Neuronal stem cell (in vitro differentiated cells): Measurements from ENCODE around the gene NRXN3.

Experiments
- DNase-seq: peaks from one replicate; pipeline ENCODE4 v3.0.0-alpha.2; 2013; ENCODE audit warnings: low spot score
- H2AFZ ChIP-seq: one replicate; pipeline ENCODE4 v1.6.1; 2013; ENCODE audit warnings: mild to moderate bottlenecking, low read length, inconsistent platforms
- H2AK5ac ChIP-seq: 2 replicates; pipeline ENCODE4 v1.6.1; 2013; ENCODE audit warnings: low read depth, mild to moderate bottlenecking, inconsistent platforms, low read length, moderate library complexity, mixed read lengths
- H2BK120ac ChIP-seq: 2 replicates; pipeline ENCODE4 v1.6.1; 2013; ENCODE audit warnings: low read depth, mild to moderate bottlenecking, inconsistent platforms, low read length, moderate library complexity, mixed read lengths
- H2BK12ac ChIP-seq: one replicate; pipeline ENCODE4 v1.6.1; 2013; ENCODE audit warnings: low read length, inconsistent platforms
- H2BK15ac ChIP-seq: 2 replicates; pipeline ENCODE4 v1.6.1; 2013; ENCODE audit warnings: mild to moderate bottlenecking, low read length, inconsistent platforms, mixed read lengths
- H2BK5ac ChIP-seq: one replicate; pipeline ENCODE4 v1.6.1; 2013; ENCODE audit warnings: inconsistent platforms, mild to moderate bottlenecking, low read length, moderate library complexity
- H3K14ac ChIP-seq: one replicate; pipeline ENCODE4 v1.6.1; 2013; ENCODE audit warnings: low read length, inconsistent platforms
- H3K18ac ChIP-seq: 2 replicates; pipeline ENCODE4 v1.6.1; 2013; ENCODE audit warnings: low read length, inconsistent platforms
- H3K23ac ChIP-seq: 2 replicates; pipeline ENCODE4 v1.6.1; 2013; ENCODE audit warnings: low read depth, mild to moderate bottlenecking, mixed read lengths, low read length, inconsistent platforms; ENCODE audit not compliant: poor library complexity
- H3K27ac ChIP-seq: replicated peaks from 3 replicates; pipeline ENCODE4 v1.5.1; 2013; ENCODE audit warnings: low read length, inconsistent platforms
- H3K27me3 ChIP-seq, 3 experiments: 2 replicates each; pipeline ENCODE4 v1.6.1; 2013; ENCODE audit warnings: low read length in 3 of 3, mild to moderate bottlenecking in 2 of 3, inconsistent platforms in 1 of 3, low read depth in 1 of 3, mixed read lengths in 1 of 3, moderate library complexity in 1 of 3; ENCODE audit not compliant: control insufficient read depth in 3 of 3, insufficient read depth in 3 of 3
- H3K36me3 ChIP-seq, 2 donors: replicated peaks in 1 of 2; 2 replicates each; pipeline ENCODE4 v1.6.1; 2013; ENCODE audit warnings: low read length in 2 of 2; ENCODE audit not compliant: control insufficient read depth in 2 of 2, insufficient read depth in 2 of 2
- H3K4ac ChIP-seq: 2 replicates; pipeline ENCODE4 v1.6.1; 2013; ENCODE audit warnings: inconsistent platforms, mild to moderate bottlenecking, low read length, moderate library complexity
- H3K4me1 ChIP-seq, 2 donors: 1 replicate in 1 of 2; 2 replicates in 1 of 2; pipeline ENCODE4 v1.6.1; 2013; ENCODE audit warnings: low read length in 2 of 2, low read depth in 1 of 2; ENCODE audit not compliant: control insufficient read depth in 2 of 2, insufficient read depth in 1 of 2
- H3K4me2 ChIP-seq: one replicate; pipeline ENCODE4 v1.6.1; 2013; ENCODE audit warnings: mild to moderate bottlenecking, low read length, inconsistent platforms; ENCODE audit not compliant: insufficient read depth, poor library complexity, severe bottlenecking
- H3K4me3 ChIP-seq, 2 donors: 2 replicates each; pipeline ENCODE4 v1.5.1; 2013; ENCODE audit warnings: low read length in 2 of 2, mild to moderate bottlenecking in 2 of 2, inconsistent platforms in 1 of 2, moderate library complexity in 1 of 2
- H3K79me1 ChIP-seq: one replicate; pipeline ENCODE4 v1.6.1; 2013; ENCODE audit warnings: low read depth, mild to moderate bottlenecking, inconsistent platforms, low read length, moderate library complexity
- H3K9ac ChIP-seq: one replicate; pipeline ENCODE4 v1.6.1; 2013; ENCODE audit warnings: mild to moderate bottlenecking, low read depth, low read length, inconsistent platforms; ENCODE audit not compliant: poor library complexity
- H3K9me3 ChIP-seq, 2 donors: replicated peaks in 1 of 2; 2 replicates each; pipeline versions ENCODE3 to v1.6.1; 2013; ENCODE audit warnings: low read length in 2 of 2, mild to moderate bottlenecking in 2 of 2, inconsistent platforms in 1 of 2, low read depth in 1 of 2, mixed read lengths in 1 of 2, moderate library complexity in 1 of 2; ENCODE audit not compliant: control insufficient read depth in 2 of 2, insufficient read depth in 1 of 2
- H4K8ac ChIP-seq: one replicate; pipeline ENCODE4 v1.6.1; 2013; ENCODE audit warnings: low read depth, mild to moderate bottlenecking, inconsistent platforms, low read length, moderate library complexity
- H4K91ac ChIP-seq: one replicate; pipeline ENCODE4 v1.6.1; 2013; ENCODE audit warnings: low read length, low read depth, mild to moderate bottlenecking, inconsistent platforms; ENCODE audit not compliant: poor library complexity
- WGBS, 2 donors: extraction: QIAGEN DNeasy Blood & Tissue Kit; methylation state at CpG; one replicate each; pipeline ENCODE4 v1.1.7; 2013; ENCODE audit warnings: missing lambda C conversion rate in 2 of 2, mixed read lengths in 1 of 2; ENCODE audit not compliant: insufficient read length in 2 of 2, insufficient replicate concordance in 1 of 2; ENCODE audit errors: extremely low coverage in 2 of 2; 5-methylcytosine and 5-hydroxymethylcytosine counted together

The NRXN3 gene

GRCh38 chr14:79009286-79009685, 839.1 kb downstream of the NRXN3 start:
- Histone ChIP-seq H3K27me3 (no peaks in the 10 kb centered on the region), H3K9me3 (no peaks in the 10 kb centered on the region), H2BK5ac (no peak overlapping the region), H2BK120ac (no peak overlapping the region), H3K79me1 (no peaks in the 10 kb centered on the region), H3K23ac (no peak overlapping the region), H3K4me2 (no peak overlapping the region), H3K14ac (no peak overlapping the region), H2AK5ac (no peak overlapping the region), H3K4ac (no peak overlapping the region), H3K27ac (no peak overlapping the region), H3K18ac (no peak overlapping the region), H3K9ac (no peak overlapping the region), H3K4me1 (no peaks in the 10 kb centered on the region), H2BK12ac (no peak overlapping the region), H4K8ac (no peak overlapping the region), H2BK15ac (no peak overlapping the region), H4K91ac (no peak overlapping the region), H3K4me3 (no peak overlapping the region), H3K36me3 (no peaks in the 10 kb centered on the region), H2AFZ (no peak overlapping the region)
- WGBS, 2 donors = no CpG with 5 or more reads among the region's 2 CpGs
- no peak for DNase-seq

- no peak overlapping the region for H2BK120ac ChIP-seq
- DNase-seq = peak; percentile 57
- H3K27ac ChIP-seq = no peak overlapping the region
- H2BK15ac ChIP-seq = no peak overlapping the region
- H3K4me2 ChIP-seq = no peak overlapping the region
- no peaks in the 10 kb centered on the region for H3K9me3 ChIP-seq
- no peaks in the 10 kb centered on the region for H3K27me3 ChIP-seq
- no peak overlapping the region for H2AK5ac ChIP-seq
- no peak overlapping the region for H3K9ac ChIP-seq
- H2BK5ac ChIP-seq = no peak overlapping the region
- H3K79me1 ChIP-seq = no peaks in the 10 kb centered on the region
- no peak overlapping the region for H3K4me3 ChIP-seq
- no peak overlapping the region for H2AFZ ChIP-seq
- H4K8ac ChIP-seq = no peak overlapping the region
- no peak overlapping the region for H2BK12ac ChIP-seq
- no peak overlapping the region for H3K4ac ChIP-seq
- no peak overlapping the region for H3K23ac ChIP-seq
- WGBS, 2 donors = no CpG with 5 or more reads among the region's 8 CpGs
- no peak overlapping the region for H3K18ac ChIP-seq
- H3K36me3 ChIP-seq = no peaks in the 10 kb centered on the region
- no peak overlapping the region for H4K91ac ChIP-seq
- no peaks in the 10 kb centered on the region for H3K4me1 ChIP-seq
- H3K14ac ChIP-seq = no peak overlapping the region
These were observed 841.1 kb downstream of the NRXN3 start for GRCh38 chr14:79011091-79011919.

- H2BK120ac ChIP-seq = no peak overlapping the region
- H3K4ac ChIP-seq = no peak overlapping the region
- H3K4me3 ChIP-seq = no peak overlapping the region
- no peaks in the 10 kb centered on the region for H3K4me1 ChIP-seq
- no peak overlapping the region for H3K9ac ChIP-seq
- H3K27ac ChIP-seq = no peak overlapping the region
- no peak overlapping the region for H4K91ac ChIP-seq
- H3K23ac ChIP-seq = no peak overlapping the region
- no peaks in the 10 kb centered on the region for H3K27me3 ChIP-seq
- DNase-seq = no peak
- H3K14ac ChIP-seq = no peak overlapping the region
- H2BK15ac ChIP-seq = no peak overlapping the region
- no peak overlapping the region for H2AFZ ChIP-seq
- no peak overlapping the region for H2BK12ac ChIP-seq
- no peaks in the 10 kb centered on the region for H3K36me3 ChIP-seq
- no peak overlapping the region for H3K18ac ChIP-seq
- no peaks in the 10 kb centered on the region for H3K79me1 ChIP-seq
- no peak overlapping the region for H2BK5ac ChIP-seq
- H2AK5ac ChIP-seq = no peak overlapping the region
- no peaks in the 10 kb centered on the region for H3K9me3 ChIP-seq
- no peak overlapping the region for H4K8ac ChIP-seq
- H3K4me2 ChIP-seq = no peak overlapping the region
These were observed 841.7 kb downstream of the NRXN3 start for GRCh38 chr14:79011920-79012204.

- Histone ChIP-seq H3K27ac (no peak overlapping the region), H3K36me3 (no peaks in the 10 kb centered on the region), H2BK120ac (no peak overlapping the region), H4K91ac (no peak overlapping the region), H3K4me2 (no peak overlapping the region), H3K9ac (no peak overlapping the region), H2AK5ac (no peak overlapping the region), H3K18ac (no peak overlapping the region), H2BK5ac (no peak overlapping the region), H3K23ac (no peak overlapping the region), H2AFZ (no peak overlapping the region), H3K4me3 (no peak overlapping the region), H3K9me3 (no peaks in the 10 kb centered on the region), H3K4ac (no peak overlapping the region), H3K14ac (no peak overlapping the region), H3K4me1 (no peaks in the 10 kb centered on the region), H2BK15ac (no peak overlapping the region), H4K8ac (no peak overlapping the region), H3K27me3 (no peaks in the 10 kb centered on the region), H3K79me1 (no peaks in the 10 kb centered on the region), H2BK12ac (no peak overlapping the region)
- no CpG with 5 or more reads among the region's 7 CpGs for WGBS, 2 donors
- no peak for DNase-seq
These were observed 846.8 kb downstream of the NRXN3 start for GRCh38 chr14:79016828-79017505.
